OCI-LY3 (cell line): Measurements from ENCODE around the gene DPF3.

Experiments
- EZH2phosphoT487 ChIP-seq: fragments of 200-600 bp; shearing (Covaris generic); IDR thresholded peaks from 2 replicates; pipeline ENCODE4 v1.6.1; 2018; ENCODE audit warnings: antibody characterized with exemption, mixed run types, low read depth
- TF ChIP-seq, protein P1 (sequence below): fragments of 200-600, 300-600 bp; sonication (generic); IDR thresholded peaks from 2 replicates; pipeline ENCODE4 v1.5.1; 2014; ENCODE audit warnings: antibody characterized with exemption, low read length, low read depth

DNA sequence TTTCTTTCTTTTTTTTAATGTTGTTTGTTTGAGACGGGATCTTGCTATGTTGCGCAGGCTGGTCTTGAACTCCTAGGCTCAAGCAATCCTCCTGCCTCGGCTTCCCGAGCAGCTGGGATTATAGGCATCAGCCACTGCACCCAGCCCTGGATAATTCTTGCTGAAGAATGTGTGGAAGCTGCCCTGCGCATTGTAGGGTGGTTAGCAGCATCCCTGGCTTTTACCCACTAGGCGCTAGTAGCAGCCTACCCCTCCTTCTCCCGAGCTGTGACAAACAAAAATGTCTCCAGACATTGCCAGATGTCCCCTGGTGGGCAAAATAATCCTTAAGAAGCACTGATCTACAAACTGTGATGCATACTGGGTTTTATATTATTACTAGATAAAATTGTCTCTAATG lies 39.0 kb upstream of the DPF3 start:
- TF ChIP-seq, protein P1, sequence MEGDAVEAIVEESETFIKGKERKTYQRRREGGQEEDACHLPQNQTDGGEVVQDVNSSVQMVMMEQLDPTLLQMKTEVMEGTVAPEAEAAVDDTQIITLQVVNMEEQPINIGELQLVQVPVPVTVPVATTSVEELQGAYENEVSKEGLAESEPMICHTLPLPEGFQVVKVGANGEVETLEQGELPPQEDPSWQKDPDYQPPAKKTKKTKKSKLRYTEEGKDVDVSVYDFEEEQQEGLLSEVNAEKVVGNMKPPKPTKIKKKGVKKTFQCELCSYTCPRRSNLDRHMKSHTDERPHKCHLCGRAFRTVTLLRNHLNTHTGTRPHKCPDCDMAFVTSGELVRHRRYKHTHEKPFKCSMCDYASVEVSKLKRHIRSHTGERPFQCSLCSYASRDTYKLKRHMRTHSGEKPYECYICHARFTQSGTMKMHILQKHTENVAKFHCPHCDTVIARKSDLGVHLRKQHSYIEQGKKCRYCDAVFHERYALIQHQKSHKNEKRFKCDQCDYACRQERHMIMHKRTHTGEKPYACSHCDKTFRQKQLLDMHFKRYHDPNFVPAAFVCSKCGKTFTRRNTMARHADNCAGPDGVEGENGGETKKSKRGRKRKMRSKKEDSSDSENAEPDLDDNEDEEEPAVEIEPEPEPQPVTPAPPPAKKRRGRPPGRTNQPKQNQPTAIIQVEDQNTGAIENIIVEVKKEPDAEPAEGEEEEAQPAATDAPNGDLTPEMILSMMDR, result no peak
- no peak for TF ChIP-seq EZH2phosphoT487
